NCI-H748 (cell line): ENCODE results near the gene TBL1XR1.
"Not testable (repeated sequence)": the region's sequence is repeated elsewhere in the genome, so short reads cannot be mapped to it uniquely, and the experiment has no call there.

Experiments used
- DNase-seq: peaks from one replicate; lab custom pipeline; 2025; ENCODE audit not compliant: unreplicated experiment; lab: John Stamatoyannopoulos, UW

TBL1XR1 gene

DNA sequence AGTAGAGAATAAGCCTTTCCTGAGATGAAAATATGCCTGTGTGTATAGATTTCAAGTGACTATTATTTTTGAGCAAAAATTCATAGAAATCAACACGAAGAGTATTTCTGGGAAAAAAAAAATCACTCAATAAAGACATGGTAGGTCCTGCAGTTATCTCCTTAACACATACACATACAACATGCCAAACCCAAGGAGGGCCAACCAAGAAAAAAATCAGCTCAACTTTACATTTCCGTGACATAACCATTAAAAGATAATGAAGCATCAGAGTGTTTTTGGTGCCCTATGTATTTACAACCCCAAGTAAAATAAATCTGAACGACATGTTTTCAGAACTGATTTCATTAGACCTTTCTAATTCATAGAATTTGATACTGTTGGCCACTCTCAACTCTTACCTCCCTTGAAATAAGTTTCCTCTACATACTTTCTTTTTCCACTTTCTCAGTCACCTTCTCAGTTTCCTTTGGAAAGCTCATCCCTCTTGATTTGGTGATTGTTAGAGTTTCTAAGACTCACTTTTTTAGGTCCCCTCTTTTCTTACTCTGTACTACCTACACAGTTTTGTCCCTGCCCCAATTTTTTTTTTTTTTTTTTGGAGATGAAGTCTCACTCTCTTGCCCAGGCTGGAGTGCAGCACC, 162.3 kb downstream of the TBL1XR1 start:
- DNase-seq, result no peak

DNA sequence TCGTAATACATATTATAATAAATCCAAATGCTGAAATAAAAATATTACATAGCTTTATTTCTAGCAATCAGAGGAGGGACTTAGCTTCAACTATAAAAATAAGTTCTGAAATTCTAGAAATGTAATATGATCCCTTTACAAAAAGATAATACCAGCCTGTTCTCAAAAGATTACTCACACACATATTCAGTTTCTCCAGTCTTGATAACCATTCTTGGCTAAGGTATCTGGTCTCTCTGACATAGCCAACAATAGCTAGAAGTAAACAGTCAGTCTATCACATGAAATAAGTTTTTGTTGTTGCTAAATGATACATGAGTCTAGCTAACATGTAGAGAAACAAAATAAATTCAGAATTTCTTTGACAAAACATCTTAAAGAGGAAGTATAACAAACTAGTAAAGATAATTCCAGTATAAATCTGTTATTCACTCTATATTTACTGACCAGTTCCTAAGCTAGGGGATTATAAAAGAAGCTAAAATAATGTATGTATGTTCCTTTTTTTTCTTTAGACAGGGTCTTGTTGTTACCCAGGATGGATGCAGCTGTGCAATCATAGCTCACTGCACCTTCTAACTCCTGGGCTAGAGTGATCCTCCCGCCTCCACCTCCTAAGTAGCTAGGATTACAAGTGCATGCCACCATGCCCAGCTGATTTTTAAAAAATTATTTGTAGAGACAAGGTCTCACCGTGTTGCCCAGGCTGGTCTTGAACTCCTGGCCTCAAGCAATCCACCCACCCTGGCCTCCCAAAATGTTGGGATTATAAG, 170.6 kb downstream of the TBL1XR1 start:
- DNase-seq, result no peak

DNA sequence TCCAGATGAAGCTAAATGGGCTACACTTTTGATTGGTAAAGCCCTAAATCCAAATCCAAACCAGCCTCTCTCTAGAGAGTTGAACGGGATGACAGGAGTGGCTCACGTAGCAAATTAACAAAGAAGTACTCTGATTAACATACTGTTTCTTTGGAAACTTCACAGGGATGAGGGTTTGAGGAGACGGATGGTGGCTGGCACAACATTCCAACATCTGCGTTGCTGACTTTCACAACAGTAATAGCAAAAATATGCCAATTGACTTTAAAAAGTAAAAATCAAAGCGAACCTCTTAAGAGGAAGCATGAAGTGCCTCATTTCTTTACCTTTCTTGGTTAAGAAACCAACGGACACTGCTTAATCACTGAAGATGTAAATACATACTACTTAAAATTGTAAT, 181.4 kb downstream of the TBL1XR1 start:
- no peak for DNase-seq

DNA sequence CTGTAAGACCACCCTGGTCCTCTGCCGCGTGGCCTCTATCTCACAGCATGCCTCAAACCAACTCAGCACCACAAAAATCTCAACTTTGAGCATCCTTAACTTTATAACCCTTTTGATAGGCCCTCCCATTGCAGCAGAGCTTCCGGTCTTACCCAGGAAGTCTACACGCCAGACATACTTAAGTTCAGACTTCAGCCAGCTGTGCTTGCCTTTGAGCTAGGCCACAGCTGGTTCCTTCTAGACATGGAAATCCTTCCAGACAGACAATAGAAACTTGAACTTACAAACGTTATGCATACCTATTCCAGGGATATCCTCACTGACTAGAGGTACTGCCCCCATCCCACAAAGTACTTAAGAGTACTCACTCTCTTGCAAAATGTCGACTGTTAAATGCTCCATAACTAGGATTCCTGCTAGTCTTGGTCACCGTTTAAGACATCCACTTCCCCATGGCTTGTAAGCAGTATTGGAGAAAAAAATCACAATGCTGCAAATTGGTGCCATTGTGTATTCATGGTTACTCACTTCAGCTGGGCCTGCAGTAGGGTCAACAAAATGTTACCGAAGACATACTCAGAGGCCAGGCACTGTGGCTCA, 183.5 kb downstream of the TBL1XR1 start:
- no peak for DNase-seq

DNA sequence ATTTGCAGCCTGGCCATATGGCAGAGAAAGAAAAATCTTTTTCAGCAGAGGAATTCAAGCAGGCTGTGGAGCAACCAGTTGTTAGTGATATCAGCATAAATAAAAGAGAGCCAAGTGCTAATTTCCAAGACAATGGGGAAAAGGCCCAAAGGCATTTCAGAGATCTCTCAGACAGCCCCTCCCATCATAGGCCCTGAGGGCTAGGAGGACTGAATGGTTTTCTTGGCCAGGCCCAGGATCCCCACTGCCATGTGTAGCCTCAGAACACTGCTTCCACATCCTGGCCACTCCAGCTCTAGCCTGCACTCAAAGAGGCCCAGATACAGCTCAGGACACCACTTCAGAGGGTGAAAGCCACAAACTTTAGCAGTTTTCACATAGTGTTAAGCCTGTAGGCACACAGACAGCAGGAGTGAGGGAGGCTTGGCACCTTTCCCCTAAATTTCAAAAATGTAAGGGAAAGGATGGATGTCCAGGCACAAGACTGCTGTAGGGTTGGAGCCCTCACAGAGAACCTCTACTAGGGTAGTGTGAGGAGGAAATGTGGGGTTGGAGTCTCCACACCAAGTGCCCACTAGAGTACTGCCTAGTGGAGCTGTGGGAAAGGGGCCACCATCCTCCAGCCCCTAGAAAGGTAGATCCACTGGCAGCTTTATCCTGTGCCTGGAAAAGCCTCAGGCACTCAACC, 191.4 kb downstream of the TBL1XR1 start:
- DNase-seq, result no peak

DNA sequence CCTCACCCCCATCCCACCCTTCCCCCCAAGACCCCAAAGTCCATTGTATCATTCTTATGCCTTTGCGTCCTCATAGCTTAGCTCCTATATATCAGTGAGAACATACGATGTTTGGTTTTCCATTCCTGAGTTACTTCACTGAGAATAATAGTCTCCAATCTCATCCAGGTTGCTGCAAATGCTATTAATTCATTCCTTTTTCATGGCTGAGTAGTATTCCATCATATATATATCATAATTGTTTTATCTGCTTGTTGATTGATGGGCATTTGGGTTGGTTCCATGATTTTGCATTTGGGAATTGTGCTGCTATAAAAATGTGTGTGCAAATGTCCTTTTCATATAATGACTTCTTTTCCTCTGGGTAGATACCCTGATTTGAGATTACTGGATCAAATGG, 197.1 kb downstream of the TBL1XR1 start:
- DNase-seq, result not testable (repeated sequence)

DNA sequence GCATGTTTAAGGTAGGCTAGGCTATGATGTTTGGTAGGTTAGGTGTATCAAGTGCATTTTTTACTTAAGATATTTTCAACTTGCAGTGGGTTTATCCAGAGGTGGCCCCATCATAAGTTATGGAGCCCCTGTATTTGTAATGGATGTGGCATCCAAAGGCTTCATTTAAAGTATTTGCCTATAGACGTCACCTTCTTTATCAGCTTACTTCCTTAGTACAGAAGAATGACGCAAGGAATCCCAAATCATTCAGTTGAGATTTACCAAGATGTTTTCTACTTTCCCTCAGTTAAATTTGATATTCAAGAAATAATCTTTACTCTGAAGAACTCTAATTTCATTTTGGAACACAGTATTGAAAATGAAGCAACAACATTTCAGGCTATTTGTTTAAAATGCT, 201.3 kb downstream of the TBL1XR1 start:
- DNase-seq, result no peak

DNA sequence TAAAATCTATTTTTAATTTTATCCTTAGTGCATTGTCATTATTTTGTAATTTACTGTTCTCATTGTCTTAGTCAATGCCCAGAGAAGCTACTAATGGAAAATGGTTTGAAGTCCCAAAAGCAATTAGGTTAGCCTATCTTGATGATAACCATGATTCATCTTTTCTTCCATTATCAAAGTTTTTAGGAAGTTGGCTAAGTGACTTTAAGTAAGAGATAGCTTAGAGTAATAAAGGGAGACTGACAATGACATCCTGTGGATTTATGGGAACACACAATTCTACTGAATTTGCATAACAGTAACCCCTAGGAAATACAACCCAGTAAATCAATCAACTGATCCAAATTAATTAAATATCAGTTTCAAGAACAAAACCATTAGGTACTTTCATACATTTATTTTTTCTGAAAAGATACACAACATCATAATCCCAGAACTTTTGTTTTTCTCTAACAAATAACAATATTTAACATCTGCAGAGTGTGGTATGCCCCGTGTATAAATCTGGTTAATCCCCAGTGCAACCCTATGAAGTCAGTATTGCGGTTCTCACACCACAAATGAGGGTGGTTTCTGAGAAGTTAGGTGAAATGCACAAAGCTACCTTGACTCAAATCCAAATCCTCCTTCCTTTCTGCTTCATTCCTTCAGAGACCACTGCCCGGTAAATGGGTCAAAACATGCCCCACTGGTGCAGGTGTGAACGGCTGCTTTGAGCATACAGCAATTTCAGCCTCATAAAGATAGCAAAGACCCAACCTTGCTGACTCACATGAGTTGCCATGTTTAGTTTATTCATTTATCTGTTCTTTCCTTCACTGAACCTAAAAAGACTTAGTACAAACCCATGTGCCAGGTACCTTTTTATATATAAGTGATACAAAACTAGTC, 202.1 kb downstream of the TBL1XR1 start:
- no peak for DNase-seq

DNA sequence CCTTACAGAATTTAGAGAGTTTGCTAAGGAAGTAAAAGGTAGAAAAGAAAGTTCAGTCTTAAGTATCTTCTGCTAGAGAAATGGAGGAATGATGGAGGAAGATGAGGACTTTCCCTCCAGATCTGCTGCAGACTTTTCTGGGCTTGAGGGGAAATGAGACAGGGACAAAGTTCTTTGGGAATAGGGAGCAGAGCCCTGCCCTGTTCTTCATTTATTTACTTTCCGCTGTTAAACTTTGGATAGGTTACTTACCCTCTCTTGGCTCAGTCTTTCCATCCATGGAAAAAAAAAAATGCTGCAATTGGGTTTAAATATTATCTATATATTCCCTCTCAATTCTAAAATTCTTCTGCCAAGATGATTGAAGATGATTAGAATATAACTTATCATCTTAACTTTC, 202.9 kb downstream of the TBL1XR1 start:
- no peak for DNase-seq

DNA sequence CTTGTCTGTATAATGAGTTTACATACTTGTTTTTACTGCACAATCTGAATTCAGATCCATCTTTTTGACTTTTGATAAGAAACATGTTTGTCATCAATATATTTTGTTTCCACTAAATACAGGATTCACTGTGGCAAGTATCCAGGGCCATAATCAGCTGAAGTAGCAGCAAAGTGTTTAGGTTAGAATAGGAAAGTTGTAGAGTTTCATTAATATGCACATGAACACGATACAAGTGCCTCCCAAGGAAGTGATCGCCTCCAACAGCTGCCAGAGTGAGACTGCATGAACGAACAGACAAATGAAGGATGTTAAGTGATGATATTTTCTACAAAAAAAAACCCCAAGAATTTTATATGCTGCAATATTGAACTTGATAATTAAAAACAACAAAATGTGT, 204.3 kb downstream of the TBL1XR1 start:
- DNase-seq, result no peak

DNA sequence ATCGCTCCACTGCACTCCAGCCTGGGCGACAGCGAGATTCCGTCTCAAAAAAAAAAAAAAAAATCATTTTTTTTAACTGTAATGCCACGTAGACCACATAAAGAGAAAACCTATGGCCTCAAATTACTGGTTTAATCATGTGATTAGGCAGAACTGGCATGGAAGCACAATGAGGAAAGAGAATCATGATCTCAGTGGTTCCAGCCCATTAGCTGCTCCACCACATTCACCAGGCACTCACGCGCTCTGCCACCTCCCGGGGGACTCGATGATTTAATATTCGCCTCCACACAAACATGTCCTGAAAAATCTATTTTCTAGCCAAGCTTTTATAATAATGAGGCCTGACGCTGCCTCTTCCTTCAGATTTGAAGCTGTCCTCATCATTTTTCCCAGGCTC, 204.7 kb downstream of the TBL1XR1 start:
- DNase-seq, result no peak

DNA sequence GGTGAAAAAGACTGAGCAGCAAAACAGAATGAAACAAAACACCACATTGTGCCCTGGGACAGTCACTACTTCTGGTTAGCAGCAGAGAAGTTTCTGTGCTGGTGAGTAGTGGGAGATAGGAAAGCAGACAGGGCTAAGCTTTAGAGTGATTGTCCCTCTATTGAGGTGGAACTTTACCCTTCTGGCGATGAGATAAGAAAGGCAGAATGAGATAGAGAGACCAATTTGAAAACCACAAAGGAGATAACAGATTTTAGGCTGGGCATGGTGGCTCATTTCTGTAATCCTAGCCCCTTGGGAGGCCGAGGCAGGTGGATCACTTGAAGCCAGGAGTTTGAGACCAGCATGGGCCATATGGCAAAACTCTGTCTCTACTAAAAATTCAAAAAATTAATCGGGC, 208.5 kb downstream of the TBL1XR1 start:
- no peak for DNase-seq

DNA sequence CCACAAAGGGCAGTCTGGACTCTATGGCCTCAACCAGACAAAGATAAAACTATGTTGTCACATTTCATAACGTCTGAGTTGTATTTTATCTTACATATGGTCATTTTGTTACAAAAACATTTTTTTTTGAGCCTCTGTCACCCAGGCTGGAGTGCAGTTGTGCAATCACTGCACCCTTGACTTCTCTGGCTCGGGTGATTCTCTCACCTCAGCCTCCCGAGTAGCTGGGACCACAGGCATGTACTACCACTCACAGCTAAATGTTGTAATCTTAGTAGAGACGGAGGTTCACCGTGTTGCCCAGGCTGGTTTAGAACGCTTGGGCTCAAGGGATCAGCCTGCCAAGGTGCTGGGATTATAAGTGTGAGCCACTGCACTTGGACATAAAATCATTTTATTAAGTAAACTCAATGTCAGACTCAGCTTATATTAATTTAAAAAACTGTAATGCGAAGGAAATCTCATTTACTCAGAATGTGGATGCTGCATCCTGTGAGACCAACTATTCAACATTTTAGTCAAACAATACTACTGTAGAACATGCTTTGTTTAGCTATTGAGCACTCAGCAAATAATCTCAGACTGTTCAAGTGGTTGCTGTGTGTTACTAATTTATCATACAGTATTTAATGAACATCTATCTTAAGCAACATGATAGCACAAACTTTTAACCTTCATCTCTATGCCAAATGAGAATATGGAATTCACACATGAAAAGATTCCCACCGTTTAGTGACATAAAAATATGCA, 209.2 kb downstream of the TBL1XR1 start:
- DNase-seq, result no peak

DNA sequence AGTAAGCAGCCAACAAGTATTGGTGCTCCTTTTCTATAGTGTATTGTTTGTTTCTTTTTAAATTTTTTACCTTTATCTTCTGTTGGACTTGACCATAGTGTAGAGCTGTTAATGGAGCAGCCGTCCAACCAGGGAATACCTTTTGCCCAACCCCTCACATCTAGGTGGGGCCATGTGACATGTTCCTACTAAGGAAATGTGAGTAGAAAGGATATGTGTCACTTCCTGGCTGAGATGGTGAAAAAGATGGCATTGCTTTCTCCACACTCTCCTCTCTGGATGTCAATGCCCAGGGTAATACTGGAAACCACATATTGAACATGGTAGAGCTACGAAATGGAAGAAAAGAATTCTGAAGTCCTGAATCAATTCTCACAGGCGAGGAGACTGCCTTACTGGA, 218.8 kb downstream of the TBL1XR1 start:
- DNase-seq, result no peak

DNA sequence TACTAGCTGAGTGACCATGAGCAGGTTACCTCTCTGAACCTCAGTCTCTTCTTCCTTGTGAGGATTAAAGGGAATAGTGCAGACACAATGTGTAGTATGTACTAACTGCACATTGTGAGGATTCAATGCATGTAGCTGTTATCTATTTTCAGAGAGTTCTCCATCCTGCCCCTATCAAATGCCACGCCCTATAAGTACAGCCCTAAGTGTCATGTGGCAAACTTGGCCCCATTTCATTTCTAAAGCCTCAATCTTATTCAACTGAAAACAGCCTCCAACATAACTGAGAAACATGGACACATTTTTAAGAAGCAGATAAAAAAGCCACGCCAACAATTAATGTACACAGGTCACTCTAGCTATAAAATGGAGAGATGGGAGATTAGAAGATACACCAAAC, 220.0 kb downstream of the TBL1XR1 start:
- DNase-seq, result no peak

DNA sequence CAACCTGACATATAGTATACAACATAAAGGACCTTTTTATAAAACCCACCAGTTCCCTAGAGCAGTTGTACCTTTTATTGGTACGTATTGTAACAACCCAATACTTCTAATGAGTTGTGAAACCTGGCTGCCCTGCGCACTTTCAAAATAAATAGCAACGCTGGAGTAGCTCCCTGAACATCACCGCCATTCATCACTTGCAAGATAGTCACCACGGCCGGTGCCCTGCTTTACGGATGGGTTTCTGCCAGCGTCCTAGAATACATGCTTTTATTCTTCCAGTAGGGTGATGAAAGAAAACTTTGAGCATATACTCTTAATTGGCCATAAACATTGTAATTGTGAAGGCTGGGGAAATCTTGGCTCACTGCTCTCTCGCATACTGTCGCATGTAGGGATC, 220.7 kb downstream of the TBL1XR1 start:
- DNase-seq, result no peak

DNA sequence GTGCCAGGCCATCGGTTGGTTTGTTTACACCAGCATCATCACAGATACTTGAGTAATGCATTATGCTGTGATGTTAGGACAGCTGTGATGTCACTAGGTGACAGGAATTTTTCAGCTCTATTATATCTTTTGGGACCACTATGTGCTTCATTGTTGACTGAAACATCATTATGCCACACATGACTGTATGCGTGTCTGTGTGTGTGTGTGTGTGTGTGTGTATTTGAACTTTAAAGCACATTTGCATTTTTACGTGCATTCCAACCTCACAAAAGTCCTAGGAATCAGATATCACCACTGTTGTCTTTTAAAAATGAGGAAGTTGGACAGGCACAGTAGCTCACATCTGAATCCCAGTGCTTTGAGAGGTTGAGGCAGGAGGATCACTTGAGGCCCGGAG, 223.0 kb downstream of the TBL1XR1 start:
- peak; percentile 35 for DNase-seq

DNA sequence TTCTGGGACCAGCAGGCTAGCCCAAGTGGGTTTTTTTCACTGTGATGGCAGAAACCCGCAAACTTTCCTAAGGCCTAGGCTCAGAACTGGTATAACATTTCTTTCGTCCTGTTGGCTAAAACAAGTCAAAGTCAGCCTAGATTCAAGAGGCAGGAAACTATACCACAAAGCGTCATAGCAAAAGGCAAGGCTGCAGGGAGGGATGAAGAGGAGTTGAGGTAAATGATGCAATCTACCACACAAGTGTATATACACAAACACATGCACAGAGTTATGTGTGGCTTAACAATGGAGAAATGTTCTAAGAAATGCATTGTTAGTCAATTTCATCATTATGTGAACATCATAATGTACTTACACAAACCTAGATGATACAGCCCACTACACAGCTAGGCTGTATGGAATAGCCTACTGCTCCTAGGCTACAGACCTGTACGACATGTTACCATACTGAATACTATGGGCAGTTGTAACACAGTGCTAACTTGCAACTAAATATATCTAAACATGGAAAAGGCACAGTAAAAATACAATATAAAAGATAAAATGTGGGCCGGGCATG, 225.6 kb downstream of the TBL1XR1 start:
- no peak for DNase-seq

DNA sequence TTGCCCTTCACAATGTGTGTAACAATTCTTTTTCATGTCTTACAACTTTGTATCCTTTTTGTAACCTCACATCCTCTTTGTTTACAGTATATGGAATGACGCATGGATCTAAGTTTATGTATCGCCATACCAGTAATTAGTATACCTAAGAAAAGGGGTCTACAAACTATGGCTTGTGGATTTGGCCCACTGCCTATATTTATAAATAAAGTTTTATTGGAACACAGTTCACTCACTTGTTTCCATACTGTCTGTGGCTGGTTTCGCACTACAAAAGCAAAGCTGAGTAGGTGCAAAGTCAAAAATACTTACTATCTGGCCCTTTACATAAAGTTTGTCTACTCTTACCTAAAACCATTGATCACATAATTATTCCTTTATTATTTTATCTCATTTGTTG, 226.5 kb downstream of the TBL1XR1 start:
- DNase-seq, result no peak

DNA sequence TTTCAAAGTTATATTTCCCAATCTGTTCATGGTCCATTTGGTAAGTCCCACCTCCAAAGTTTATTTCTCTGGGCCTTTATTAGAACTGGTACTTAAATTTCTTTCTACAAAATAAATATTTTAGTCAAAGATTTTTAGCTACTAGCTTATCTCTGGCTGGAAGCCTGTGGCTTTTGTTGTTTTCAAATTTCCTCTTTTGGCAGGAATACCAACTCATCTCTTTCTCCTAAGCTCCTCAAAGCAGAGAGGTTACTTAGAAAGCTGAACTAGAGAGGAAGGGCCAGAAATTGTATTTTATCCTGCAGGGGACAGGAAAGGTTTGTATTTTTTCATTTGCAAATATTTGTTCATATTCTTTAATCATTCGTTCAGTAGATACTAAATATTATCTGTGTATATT, 227.8 kb downstream of the TBL1XR1 start:
- DNase-seq, result no peak
